Kidney (tissue), 14 donors: ENCODE measurements around the gene TLNRD1. TPM values are rescaled to one million over a fixed set of nuclear protein-coding genes. Genes with fewer than 3 reads are reported as not detected.

Source experiments
- DNase-seq, 5 donors: peaks; one replicate each; pipeline ENCODE4 v3.0.0-alpha.2; 2013 to 2020
- FAIRE-seq: peaks from 2 replicates; lab custom pipeline; 2012; peaks lifted over from hg19 to GRCh38; lab: Jason Lieb, UNC
- H3K27ac ChIP-seq, 2 donors: one replicate each; pipeline ENCODE4 v1.7.0; 2013; ENCODE audit warnings: low read depth in 2 of 2, low read length in 2 of 2, inconsistent platforms in 1 of 2
- H3K27me3 ChIP-seq: one replicate; pipeline ENCODE4 v1.7.1; 2013; ENCODE audit warnings: low read length, inconsistent platforms; ENCODE audit not compliant: control insufficient read depth, insufficient read depth
- H3K36me3 ChIP-seq, 3 donors: one replicate each; pipeline versions ENCODE4 v1.7.0 to v1.7.1; 2013; ENCODE audit warnings: low read length in 3 of 3, control low read depth in 1 of 3, inconsistent platforms in 1 of 3; ENCODE audit not compliant: insufficient read depth in 3 of 3, control insufficient read depth in 2 of 3
- H3K4me1 ChIP-seq, 3 donors: one replicate each; pipeline versions ENCODE4 v1.7.0 to v1.7.1; 2013; ENCODE audit warnings: low read length in 3 of 3, inconsistent platforms in 1 of 3, low read depth in 1 of 3; ENCODE audit not compliant: control insufficient read depth in 2 of 3, insufficient read depth in 2 of 3
- H3K4me3 ChIP-seq, 3 donors: one replicate each; pipeline versions ENCODE4 v1.7.0 to v1.8.1; 2013; ENCODE audit warnings: low read length in 3 of 3, control low read depth in 1 of 3, inconsistent platforms in 1 of 3
- H3K9ac ChIP-seq, 3 donors: one replicate each; pipeline versions ENCODE4 v1.7.0 to v1.7.1; 2013; ENCODE audit warnings: low read length in 3 of 3, control low read depth in 1 of 3, inconsistent platforms in 1 of 3
- H3K9me3 ChIP-seq, 3 donors: one replicate each; pipeline versions ENCODE4 v1.7.0 to v1.7.1; 2013; ENCODE audit warnings: low read length in 3 of 3, control low read depth in 1 of 3, inconsistent platforms in 1 of 3; ENCODE audit not compliant: control insufficient read depth in 2 of 3, insufficient read depth in 1 of 3
- CTCF ChIP-seq: IDR thresholded peaks from 3 replicates; pipeline ENCODE4 v1.5.1; 2012; ENCODE audit warnings: mild to moderate bottlenecking, moderate library complexity, borderline replicate concordance; ENCODE audit not compliant: insufficient read depth; ENCODE audit errors: extremely low read depth
- intact Hi-C: fragments of 100-400 bp; cut with DNase I; formaldehyde crosslinking; loops from one replicate; pipeline ENCODE4 v1.11.1; 2022
- polyA plus RNA-seq: library from polyadenylated mRNA; stranded (reverse); fragments of 350-450 nt; fragmentation: Illumina TruSeq; extraction: RNeasy Lipid Tissue Mini Kit (QIAGEN cat#74804); gene quantifications from one replicate; pipeline ENCODE4 v1.2.3, GENCODE V29; 2014; ENCODE audit warnings: low read depth, low replicate concordance; ENCODE audit not compliant: insufficient read depth
- total RNA-seq: library from RNA; stranded (reverse); fragmentation: NEBNext Ultra II Directional; extraction: Animal tissue kit (Norgen Biotek cat#: 25700); gene quantifications from one replicate; pipeline ENCODE4 v1.2.1, GENCODE V29; 2021
- donor health status: control.
- donor health status: control.
- donor health status: control.
- donor health status: control.
- donor health status: control.
- donor health status: DM: yes; HTN: yes; CAD: no.
- donor health status: Normal renal cell carcinoma (clear cell type).

The TLNRD1 gene
- total and polyA plus RNA-seq, 2 donors from 2014 or later, result 7.4 to 16.7 TPM

GRCh38 chr15:81018197-81018596, 17.5 kb downstream of the TLNRD1 start:
- Histone ChIP-seq H3K27me3 (no peaks in the 10 kb centered on the region), H3K36me3 (no peaks in the 10 kb centered on the region), H3K4me1 (no peaks in the 10 kb centered on the region), H3K27ac (no peak overlapping the region), H3K9ac (no peak overlapping the region), H3K9me3 (no peaks in the 10 kb centered on the region), H3K4me3 (no peak overlapping the region)
- FAIRE-seq, result no peak
- no peak for TF ChIP-seq CTCF
- intact Hi-C loops, result no loop called here
- DNase-seq, result no peak

GRCh38 chr15:81021321-81021720, 20.6 kb downstream of the TLNRD1 start:
- no peak for TF ChIP-seq CTCF
- H3K4me3 ChIP-seq, result no peak overlapping the region
- no peaks in the 10 kb centered on the region for H3K27me3 ChIP-seq
- no peaks in the 10 kb centered on the region for H3K9me3 ChIP-seq
- intact Hi-C loops, result no loop called here
- FAIRE-seq (no peak), DNase-seq (no peak)
- H3K36me3 ChIP-seq, result no peaks in the 10 kb centered on the region
- H3K9ac ChIP-seq, result no peak overlapping the region
- no peak overlapping the region for H3K27ac ChIP-seq
- H3K4me1 ChIP-seq, result peaks cover 0 to 4% (median 0%) of the 10 kb centered on the region in 3 donors

GRCh38 chr15:81023483-81024264, 23.0 kb downstream of the TLNRD1 start:
- FAIRE-seq (no peak), DNase-seq (peak in 2 of 5 donors; percentile 31 to 75)
- Histone ChIP-seq H3K27ac (peak overlapping the region; percentile 37 to 62), H3K4me3 (no peak overlapping the region), H3K36me3 (no peaks in the 10 kb centered on the region), H3K4me1 (peaks cover 0 to 4% (median 0%) of the 10 kb centered on the region in 3 donors), H3K27me3 (no peaks in the 10 kb centered on the region), H3K9me3 (no peaks in the 10 kb centered on the region), H3K9ac (no peak overlapping the region)
- TF ChIP-seq CTCF, result no peak
- intact Hi-C loops, result no loop called here
